ENCODE data around the gene PCDHA4. TPM values are rescaled to one million over a fixed set of nuclear protein-coding genes. Genes with fewer than 3 reads are reported as not detected.
"Not testable (repeated sequence)": the region's sequence is repeated elsewhere in the genome, so short reads cannot be mapped to it uniquely, and the experiment has no call there.

PCDHA4 gene
- 1.9 TPM for total RNA-seq (ENCODE audit: insufficient read depth, low replicate concordance)

DNA sequence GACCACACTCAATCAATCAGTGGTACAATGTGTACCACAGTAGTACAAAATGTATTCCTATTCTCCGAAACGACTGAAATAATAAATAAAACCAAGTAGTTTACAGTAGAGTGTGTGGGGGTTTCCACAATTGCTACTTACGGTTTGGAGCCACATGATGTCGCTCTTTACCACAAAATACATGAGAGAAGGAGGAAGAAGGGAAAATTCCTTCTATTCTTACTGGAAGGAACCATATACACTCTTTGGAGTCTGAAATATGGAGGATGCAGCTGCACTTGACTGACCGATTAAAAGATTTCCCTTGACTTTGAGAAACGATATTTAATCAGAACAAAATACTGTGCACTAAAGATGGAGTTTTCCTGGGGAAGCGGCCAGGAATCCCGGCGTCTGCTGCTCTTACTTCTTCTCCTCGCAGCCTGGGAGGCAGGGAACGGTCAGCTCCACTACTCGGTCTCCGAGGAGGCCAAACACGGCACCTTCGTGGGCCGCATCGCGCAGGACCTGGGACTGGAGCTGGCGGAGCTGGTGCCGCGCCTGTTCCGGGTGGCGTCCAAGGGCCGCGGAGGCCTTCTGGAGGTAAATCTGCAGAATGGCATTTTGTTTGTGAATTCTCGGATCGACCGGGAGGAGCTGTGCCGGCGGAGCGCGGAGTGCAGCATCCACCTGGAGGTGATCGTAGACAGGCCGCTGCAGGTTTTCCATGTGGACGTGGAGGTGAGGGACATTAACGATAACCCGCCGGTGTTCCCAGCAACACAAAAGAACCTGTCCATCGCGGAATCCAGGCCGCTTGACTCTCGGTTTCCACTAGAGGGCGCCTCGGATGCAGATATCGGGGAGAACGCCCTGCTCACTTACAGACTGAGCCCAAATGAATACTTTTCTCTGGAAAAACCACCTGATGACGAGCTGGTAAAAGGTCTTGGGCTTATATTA lies at the start of gene PCDHA4:
PCDHA4 (plus strand) TSS at position 235 of the 942 bp plus-strand sequence.
- DNase-seq (ENCODE audit: low spot score) = no peak

DNA sequence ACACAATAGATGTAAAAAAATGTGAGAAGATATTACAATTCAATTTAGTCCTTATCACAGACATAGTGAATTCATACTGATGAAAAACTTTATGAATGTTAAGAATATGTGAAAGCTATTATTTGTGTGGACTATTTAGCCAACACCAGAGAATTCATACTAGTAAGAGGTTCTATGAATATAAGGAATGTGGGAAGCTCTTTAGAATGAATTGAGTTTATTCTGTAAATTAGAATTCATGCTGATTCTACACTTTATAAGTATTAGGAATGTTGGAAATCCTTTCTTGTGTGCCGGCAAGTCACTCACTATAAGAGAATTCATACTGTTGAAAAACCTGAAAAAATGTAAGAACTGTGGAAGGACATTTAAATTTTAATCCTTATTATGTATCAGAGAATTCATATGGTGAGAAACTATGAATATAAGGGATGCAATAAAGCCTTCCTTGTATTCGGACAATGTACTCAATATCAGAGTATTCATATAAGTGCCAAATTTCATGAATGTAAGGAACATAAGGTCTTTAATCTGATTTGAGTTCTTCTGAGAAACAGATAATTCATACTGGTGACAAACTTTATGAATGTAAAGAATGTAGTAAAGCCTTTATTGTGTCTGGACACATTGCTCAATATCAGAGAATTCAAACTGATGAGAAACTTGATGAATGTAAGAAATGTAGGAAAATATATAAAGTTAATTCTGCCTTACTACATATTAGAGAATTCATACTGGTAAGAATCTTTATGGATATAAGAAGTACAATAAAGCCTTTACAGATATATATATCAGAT lies 42.5 kb upstream of the PCDHA4 start:
- no peak for DNase-seq (ENCODE audit: low spot score)

GRCh38 chr5:140767444-140767843 lies 39.4 kb upstream of the PCDHA4 start:
- no peak for DNase-seq (ENCODE audit: low spot score)

DNA sequence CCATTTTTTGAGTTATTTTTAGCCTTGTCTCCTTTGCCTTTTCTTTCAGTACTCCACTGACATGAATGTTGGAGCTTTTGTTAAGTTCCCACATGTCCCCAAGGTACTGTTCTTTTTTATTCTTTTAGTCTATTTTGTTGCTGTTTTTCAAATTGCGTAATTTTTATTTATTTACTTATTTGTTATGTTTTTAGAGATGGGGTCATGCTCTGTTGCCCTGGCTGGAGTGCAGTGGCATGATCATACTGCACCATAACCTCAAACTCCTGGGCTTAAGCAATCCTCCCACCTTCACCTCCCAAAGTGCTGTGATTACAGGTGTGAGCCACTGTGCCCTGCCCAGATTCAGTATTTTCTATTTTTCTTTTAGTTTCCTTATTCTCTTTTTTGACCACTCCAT lies 26.4 kb upstream of the PCDHA4 start:
- no peak for DNase-seq (ENCODE audit: low spot score)

DNA sequence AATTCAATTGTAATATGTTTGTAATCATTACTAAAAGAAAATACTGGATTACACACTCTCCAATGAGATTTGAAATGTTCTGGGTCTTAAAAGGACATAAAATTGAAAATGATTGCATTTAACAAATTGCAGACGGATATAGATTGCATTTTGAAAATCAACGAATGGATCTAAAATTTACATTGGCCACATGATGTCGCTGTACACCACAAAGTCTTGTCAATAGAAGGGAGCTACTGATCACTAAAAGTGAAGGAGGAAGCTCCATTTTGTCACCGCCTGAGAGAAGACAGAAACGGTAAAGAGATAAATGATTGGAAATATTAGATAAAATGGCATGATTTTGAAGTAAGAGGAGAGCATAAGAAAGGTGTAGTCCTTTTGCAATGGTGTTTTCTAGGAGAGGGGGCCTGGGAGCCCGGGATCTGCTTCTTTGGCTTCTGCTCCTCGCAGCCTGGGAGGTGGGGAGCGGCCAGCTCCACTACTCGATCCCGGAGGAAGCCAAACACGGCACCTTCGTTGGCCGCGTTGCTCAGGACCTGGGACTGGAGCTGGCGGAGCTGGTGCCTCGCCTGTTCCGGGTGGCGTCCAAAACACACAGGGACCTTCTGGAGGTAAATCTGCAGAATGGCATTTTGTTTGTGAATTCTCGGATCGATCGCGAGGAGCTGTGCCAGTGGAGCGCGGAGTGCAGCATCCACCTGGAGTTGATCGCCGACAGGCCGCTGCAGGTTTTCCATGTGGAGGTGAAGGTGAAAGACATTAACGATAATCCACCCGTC lies 20.8 kb upstream of the PCDHA4 start, which contains the start of gene PCDHA1:
PCDHA1 (plus strand) TSS at position 236 of the 782 bp plus-strand sequence.
- DNase-seq (ENCODE audit: low spot score) = no peak

- not testable (repeated sequence) for DNase-seq (ENCODE audit: low spot score)
These were observed 19.4 kb upstream of the PCDHA4 start for GRCh38 chr5:140787422-140787821.

GRCh38 chr5:140787849-140788504 lies 18.9 kb upstream of the PCDHA4 start:
- not testable (repeated sequence) for DNase-seq (ENCODE audit: low spot score)

DNA sequence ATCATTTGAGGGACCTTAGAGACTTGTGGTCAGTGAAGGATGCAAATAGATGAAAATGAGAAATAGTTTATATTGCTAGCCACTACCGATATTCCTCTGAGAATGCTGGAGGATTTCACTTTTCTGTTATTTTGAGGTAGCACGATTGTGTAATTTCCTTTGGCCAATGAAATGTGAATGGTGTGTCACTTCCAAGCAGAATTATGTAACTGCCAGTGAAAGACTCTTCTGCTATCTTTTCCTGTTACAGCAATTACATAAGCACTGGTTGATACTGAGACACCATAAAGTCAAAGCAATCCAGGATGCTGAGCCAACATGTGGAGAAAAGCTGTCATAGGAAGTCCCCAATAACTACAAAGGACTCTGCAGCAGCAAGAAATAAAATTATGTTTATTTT lies 15.8 kb upstream of the PCDHA4 start:
- no peak for DNase-seq (ENCODE audit: low spot score)

- DNase-seq (ENCODE audit: low spot score) = no peak
These were observed 12.1 kb upstream of the PCDHA4 start, which contains the start of gene PCDHA2 for GRCh38 chr5:140794595-140795258. Gene PCDHA2, plus strand, starts transcription at chr5:140794852.

DNA sequence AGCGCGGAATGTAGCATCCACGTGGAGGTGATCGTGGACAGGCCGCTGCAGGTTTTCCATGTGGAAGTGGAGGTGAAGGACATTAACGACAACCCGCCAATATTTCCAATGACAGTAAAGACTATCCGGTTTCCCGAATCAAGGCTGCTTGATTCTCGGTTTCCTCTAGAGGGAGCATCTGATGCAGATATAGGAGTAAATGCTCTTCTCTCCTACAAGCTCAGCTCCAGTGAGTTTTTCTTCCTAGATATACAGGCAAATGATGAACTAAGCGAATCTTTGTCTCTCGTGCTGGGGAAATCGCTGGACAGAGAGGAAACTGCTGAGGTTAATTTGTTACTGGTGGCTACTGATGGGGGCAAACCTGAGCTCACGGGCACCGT lies 11.6 kb upstream of the PCDHA4 start:
- DNase-seq (ENCODE audit: low spot score) = no peak

DNA sequence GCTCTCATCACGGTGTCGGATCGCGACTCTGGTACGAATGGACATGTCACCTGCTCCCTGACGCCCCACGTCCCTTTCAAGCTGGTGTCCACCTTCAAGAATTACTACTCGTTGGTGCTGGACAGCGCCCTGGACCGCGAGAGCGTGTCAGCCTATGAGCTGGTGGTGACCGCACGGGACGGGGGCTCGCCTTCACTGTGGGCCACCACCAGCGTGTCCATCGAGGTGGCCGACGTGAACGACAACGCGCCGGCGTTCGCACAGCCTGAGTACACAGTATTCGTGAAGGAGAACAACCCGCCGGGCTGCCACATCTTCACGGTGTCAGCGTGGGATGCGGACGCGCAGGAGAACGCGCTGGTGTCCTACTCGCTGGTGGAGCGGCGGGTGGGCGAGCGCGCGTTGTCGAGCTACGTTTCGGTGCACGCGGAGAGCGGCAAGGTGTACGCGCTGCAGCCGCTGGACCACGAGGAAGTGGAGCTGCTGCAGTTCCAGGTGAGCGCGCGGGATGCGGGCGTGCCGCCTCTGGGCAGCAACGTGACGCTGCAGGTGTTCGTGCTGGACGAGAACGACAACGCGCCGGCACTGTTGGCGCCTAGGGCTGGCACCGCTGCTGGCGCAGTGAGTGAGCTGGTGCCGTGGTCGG lies 10.7 kb upstream of the PCDHA4 start:
- not testable (repeated sequence) for DNase-seq (ENCODE audit: low spot score)

DNA sequence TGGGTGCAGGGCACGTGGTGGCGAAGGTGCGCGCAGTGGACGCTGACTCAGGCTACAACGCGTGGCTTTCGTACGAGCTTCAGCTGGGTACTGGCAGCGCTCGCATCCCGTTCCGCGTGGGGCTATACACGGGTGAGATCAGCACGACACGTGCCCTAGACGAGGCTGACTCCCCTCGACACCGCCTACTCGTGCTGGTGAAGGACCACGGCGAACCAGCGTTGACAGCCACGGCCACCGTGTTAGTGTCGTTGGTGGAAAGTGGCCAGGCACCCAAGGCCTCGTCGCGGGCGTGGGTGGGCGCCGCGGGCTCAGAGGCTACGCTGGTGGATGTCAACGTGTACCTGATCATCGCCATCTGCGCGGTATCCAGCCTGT lies 10.2 kb upstream of the PCDHA4 start:
- DNase-seq (ENCODE audit: low spot score) = no peak

DNA sequence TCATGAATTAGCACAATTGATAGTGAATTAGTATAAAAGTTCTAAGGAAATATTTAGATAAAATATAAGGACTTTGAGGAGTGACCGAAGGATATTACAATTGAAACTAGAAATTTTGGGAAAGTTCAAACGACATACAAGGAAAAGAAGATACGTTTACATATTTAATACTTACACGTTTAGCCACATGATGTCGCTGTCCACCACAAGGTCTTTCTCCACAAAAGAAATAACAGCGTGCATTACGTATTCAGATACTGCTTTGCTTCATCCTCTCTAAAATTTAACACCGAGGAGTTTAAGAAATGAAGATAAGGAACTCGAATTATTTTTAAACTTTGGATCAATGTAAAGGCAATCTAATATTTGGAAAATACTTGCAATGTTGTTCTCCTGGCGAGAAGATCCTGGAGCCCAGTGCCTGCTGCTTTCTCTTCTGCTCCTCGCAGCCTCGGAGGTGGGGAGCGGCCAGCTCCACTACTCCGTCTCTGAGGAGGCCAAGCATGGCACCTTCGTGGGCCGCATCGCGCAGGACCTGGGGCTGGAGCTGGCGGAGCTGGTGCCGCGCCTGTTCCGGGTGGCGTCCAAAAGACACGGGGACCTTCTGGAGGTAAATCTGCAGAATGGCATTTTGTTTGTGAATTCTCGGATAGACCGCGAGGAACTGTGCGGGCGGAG lies 5.9 kb upstream of the PCDHA4 start, which contains the start of gene PCDHA3:
PCDHA3 (plus strand) TSS at position 242 of the 678 bp plus-strand sequence.
- DNase-seq (ENCODE audit: low spot score) = no peak

GRCh38 chr5:140801494-140801841 lies 5.4 kb upstream of the PCDHA4 start:
- DNase-seq (ENCODE audit: low spot score) = no peak

DNA sequence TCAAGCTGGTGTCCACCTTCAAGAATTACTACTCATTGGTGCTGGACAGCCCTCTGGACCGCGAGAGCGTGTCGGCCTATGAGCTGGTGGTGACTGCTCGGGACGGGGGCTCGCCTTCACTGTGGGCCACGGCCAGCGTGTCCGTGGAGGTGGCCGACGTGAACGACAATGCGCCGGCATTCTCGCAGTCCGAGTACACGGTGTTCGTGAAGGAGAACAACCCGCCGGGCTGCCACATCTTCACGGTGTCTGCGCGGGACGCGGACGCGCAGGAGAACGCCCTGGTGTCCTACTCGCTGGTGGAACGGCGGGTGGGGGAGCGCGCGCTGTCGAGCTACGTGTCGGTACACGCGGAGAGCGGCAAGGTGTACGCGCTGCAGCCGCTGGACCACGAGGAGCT lies 4.5 kb upstream of the PCDHA4 start:
- not testable (repeated sequence) for DNase-seq (ENCODE audit: low spot score)

- no peak for DNase-seq (ENCODE audit: low spot score)
These were observed 4.0 kb upstream of the PCDHA4 start for GRCh38 chr5:140802781-140803271.

GRCh38 chr5:140808241-140808888 lies 1.5 kb downstream of the PCDHA4 start:
- not testable (repeated sequence) for DNase-seq (ENCODE audit: low spot score)

- no peak for DNase-seq (ENCODE audit: low spot score)
These were observed 2.0 kb downstream of the PCDHA4 start for GRCh38 chr5:140808889-140809291.

Measured in umbilical cord (tissue), 2 donors.